NCI-H1930 (cell line): ENCODE results near the gene KAT6B.

Experiments used
- DNase-seq, 2 experiments: peaks; one replicate each; lab custom pipeline; 2025; lab: John Stamatoyannopoulos, UW

KAT6B gene

DNA sequence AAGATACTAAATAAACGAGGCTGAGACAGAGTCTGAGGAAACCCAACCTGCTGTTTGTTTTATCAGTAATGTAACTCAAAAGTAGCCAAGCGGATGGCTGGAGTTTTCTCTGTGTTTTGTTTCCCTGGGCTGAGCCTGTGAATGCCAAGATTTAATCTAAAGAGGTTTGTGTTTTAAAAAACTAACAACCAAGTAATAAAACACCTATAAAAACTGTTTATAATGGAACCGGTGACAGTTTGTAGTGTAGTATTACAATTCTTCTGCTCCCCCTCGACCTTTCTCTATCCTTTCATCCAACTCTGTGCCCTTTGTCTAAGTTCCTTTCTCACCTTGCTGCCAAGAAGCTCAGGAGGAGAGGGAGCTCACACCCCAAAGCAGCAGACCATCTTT, 2.6 kb upstream of the KAT6B start:
- DNase-seq: no peak

DNA sequence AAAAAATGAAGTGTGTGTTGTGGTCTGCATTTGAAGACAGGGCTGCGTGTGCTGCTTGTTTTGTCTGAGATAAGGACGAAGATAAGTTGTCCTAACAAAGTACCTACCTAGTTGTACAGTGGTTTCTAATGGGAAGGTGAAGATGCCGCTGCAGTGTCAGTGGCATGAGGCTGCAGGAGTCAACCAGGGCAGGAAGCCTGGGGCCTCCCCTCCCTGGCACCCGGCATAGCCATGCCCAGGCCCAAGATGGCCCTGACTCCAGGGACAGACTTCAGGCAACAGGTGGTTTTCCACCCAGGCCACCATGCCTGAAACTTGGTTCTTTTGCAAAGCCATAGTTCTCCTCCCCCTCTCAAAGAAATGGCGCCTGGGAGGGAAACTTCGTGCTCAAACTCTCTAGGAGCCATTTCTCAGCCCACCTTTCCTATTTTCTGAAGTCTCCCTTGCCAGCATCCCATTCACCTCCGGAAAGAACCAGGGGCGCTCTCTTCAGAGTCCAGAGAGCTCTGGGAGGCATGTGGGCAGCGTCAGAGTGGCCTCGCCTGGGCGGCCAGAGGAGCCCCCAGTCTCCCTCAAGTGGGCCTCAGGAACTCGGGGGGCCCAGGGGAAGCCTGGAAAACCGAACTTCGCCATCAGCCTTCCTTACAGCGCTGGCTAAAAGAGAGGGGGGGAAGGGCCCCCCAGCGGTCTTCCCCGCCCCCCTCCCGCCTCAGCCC, 2.1 kb upstream of the KAT6B start:
- no peak for DNase-seq

DNA sequence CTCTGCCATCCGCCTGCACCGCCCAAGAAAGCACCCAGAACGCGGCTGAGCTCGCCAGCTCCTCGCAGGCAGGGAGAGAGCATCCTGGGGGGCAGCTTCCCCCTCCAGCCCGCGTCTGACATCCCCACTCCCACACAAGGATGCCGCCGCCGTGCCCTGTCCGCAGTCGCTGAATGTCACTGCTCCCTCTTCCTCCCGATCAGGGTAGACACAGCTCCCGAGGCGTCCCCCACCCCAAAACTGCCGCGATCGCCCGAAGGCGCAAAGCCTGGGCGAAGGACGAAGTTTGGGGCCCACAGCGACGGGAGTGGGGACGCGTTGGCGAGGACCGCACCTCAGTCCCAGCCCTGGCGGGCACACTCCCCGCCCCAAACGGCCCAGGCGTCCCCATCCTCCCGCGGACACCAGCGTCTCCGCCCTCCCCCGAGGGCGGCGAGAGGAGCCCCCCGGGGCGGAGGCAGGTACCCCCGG, 1.5 kb upstream of the KAT6B start:
- no peak for DNase-seq

DNA sequence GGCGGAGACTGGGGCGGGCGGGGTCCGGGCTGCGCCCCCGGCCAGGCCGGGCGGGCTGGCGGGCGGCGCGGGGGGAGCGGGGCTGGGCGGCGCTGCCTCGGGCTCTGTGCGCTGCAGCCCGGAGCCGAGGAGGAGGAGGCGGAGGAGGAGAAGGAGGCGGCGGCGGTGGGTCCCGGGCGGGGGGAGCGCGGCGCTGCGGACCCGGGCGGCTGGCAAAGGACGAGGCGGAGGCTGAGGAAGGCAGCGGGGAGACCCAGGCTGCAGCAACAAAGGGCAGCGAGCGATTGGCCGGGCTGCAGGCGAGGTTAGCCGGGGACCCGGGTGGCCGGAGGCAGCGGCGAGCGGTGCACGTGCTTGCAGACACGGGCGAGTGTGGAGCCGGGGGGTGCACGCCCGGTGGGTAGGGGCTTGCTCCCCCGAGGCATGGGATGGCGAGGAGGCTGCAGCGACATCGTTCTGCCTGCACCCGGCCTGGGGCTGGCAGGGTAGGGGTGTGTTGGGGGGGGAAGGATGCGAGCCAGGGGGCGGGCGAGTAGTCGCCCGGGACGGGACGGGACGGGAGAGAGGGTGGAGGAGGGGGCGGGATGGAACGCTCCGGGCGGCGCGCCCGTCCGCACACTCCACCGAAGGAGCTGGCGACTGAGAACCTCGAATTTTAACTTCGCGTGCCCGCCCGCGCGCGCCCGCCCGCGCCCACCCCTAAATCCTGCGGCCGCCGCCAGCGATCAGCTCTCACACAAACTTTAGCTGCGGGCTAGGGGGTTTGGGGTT, 844 bp upstream of the KAT6B start:
- DNase-seq: peak in 1 of 2 experiments; percentile 28

DNA sequence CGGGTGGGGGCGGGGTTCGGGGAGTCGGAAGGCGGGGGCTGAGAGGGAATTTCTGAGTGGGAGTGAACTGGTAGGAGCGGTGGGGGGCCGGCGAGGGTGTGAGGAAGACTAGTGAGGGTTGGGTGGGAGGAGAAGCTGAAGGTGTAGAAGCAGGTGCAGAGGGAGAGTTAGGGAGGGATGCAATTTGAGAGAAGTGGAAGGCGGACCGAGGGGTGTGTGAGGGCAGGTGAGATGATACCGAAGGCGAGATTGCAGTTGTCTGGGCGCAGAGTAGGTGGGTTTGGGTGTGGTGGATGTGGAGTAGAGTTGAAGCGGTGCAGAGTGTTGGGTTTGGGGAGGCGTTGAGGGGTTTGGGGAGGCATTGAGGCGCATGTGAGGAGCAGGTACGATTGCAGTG, 643 bp downstream of the KAT6B start:
- no peak for DNase-seq

DNA sequence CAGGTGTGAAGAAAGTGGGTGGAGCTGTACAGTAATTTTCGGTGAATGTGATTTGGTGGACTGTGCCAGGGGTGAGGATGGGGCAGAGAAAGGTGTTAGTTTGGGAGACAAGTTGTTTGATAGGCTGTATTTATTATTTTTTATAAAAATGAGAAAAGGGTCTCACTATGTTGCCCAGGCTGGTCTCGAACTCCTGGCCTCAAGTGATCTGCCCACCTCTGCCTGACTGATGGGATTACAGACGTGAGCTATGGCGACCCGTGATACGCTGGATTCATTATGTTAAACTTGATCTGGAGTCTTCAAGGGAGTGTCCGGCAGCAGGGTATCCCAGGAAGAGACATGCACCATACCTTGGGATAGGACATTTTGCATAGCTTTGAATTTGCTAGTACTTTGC, 1.3 kb downstream of the KAT6B start:
- no peak for DNase-seq

DNA sequence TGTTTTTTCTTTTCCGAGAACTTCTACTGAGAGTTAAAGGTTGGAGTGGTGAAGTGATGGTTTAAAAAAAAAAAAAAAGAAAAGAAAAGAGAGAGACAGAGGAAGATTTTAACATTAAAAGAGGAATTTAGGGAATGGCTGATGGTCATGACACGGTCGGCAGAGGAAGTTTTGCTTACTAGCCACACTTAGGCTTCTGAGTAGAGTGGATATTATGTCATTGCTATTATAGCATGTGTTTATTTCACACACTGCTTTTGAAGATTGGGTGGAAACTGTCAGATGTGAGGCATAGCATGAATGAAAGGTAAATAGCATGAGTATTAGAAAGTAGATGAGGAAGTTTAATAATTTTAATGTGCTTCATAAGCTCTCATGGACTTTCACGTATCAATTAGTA, 2.5 kb downstream of the KAT6B start:
- DNase-seq: no peak

DNA sequence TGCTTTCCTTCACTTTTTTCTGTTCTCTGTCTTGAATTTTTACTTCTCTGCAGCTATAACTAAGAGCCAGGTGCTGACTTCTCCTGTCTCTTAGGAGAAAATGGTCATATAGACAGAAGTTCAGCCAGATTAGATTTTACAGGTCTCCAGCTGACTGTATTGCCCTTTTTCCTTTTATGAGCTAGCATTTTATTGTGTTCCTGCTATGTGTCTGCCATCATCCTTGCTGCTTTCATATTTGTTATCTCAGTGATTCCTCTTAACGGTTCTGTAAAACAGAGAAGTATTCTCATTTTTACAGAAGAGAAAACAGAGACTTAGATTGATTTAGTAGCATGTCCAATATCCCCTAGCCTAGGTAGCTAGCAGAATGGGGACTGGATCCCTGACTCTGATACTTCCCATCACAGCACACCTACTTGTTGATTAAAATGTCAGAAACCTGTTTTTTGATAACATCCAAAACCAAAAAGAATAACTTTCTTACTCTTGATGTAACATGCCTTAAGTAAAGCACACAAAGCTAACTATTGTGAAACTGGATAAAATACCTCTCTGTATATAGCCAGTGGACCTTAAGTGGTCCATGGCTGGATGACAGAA, 5.2 kb downstream of the KAT6B start:
- no peak for DNase-seq

DNA sequence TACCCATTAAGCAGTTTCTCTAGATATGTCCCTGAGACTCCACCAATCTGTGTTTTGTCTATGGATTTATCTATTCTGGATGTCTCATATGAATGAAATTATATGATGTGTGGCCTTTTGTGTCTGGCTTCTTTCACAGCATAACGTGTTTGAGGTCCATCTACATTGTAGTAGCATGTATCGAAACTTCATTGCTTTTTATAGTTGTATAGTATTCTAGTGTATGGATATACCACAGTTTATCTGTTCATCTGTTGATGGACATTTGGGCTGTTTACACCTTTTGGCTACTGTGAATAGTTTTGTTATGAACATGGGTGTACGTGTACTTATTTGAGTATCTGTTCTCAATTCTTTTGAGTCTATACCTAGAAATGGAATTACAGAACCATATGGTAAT, 9.6 kb downstream of the KAT6B start:
- no peak for DNase-seq

DNA sequence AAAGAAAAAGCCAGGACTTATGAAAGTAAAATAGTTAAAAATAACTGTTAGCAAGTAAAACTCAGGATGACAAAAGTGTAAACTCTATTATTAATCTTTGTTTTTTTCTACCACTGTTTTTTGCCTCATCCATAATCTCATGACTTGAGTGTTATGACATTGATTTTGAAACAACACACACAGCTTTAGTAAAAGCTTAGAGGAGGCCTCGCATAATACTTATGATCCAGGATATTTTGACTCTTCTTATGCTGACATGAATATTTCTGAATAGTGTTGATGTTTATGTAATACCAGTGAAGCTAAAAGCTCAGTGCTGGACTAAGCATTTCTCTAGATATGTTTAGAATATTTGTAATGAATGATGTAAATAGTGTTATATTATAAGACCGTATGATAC, 10.5 kb downstream of the KAT6B start:
- DNase-seq: no peak

DNA sequence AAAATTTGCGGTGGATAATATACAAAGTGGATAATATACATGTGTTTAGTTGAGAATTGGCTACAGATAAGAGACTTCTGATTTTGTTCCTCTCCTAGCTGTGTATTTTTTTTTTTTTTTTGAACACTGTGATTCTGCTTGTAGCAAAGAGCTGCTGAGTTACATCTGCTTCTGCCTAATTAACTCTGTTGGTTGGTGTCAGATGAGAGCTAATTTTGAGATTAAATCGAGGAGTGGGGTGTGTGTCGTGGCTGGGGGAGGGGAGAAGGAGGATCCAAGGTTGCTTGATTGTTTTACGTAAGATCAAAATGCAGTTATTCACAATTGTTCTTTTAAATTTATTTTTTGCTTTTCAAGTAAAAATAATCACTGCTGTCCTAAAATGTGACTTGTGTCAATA, 11.3 kb downstream of the KAT6B start:
- DNase-seq: no peak

DNA sequence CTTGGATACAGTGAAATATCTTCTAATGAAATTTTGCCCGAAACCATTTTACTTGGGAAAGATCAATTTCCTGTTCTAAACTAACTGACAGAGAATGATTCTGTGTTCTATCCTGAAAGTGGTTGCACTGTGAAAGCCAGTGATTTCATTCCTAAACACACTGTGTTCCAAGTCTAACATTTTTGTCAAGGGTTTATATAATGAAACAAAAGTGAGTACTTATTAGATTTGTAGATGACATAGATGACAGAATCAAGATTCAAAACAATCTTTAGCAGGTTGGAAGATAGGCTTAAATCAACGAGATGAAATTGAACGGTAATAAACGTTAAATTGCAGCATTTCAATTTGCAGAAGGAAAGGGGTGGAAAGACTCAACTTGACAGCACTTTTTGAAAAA, 13.3 kb downstream of the KAT6B start:
- DNase-seq: no peak

DNA sequence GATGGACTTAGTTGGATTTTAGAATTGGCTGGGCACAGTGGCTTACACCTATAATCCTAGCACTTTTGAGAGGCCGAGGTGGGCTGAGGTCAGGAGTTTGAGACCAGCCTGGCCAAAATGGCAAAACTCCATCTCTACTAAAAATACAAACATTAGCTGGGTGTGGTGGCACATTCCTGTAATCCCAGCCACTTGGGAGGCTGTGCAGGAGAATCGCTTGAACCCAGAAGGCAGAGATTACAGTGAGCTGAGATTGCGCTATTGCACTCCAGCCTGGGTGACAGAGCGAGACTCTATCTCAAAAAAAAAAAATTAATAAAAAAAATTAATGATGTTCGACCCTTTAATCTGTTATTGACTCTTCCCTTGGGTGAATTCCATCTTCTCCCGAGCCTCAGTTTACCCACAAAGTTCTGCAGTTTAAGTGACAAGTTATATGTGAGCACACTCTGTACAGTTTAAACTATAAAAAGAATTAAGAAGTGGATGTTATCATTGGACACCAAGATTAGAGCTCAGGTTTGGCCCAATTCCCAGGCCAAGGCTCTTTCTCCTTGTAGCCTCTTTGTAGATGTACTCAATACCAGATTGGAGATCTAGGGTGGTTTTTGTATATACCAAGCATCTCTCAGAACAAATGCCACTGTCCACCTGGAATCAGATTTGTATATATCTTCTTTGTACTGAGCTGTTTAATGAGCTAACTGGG, 15.0 kb downstream of the KAT6B start:
- DNase-seq: no peak

DNA sequence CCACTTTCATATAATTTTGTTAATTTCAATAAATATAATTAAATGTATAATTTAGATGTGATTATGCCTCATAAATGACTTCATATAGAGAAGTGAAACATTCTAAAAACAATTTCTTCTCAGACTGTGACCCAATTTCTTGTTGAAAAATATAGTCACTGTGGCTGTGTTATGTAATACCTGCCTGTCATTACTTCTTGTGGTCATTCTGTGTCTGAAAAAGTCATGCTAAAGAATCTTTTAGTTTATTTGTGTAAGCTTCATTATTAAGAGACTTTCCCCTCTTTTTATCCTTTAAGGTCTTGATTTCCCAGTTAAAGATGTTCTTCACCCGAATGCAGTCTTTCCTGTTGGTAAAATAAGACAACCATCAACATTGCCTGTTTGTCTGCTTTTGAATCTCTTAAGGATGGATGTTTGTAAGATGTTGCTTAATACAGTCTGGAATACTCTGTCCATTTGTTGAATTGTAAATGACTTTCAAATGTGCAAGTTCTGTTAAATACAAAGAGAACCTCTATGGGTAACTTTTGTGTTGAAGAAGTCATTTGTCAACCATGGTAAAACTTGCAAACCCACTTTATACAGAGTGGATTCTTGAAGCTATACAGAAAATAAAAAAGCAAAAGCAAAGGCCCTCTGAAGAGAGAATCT, 16.0 kb downstream of the KAT6B start:
- DNase-seq: no peak

DNA sequence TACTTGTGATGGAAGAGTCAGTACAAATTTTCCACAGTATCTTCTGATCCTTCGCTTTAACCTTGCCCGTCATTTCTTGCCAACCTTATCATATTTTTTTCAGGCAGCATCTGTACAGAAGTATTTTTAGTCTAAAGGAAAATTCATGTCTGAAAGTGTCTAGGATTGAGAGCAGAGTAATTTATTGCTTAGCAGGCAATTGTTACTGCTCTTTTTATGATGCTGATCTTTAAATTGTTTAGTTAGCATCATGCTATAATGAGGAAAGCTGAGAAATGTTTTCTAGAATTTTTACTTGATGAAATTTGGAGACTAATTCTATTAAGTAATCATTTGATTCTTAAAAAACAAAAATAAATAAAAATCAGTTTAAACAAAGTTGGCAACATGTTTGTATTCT, 20.6 kb downstream of the KAT6B start:
- no peak for DNase-seq

DNA sequence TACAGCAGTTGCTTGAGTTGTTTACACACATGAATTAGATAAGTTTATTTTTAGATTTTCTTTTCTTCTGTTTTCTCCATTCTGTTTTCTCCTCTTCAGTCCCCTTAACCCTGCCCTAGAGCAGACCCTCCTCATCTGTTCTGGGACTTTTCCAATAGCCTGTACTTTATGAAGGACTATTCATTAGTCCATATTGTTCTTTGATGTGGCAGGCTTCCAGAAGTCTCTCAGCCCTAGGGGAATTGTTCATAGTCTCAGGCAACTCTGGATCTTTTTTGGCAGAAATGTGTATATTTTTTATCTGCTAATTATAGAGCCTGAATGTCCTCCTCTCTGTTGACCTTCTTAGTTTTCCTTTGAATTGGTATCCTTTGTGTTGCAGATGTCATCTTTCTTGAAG, 25.4 kb downstream of the KAT6B start:
- DNase-seq: no peak

DNA sequence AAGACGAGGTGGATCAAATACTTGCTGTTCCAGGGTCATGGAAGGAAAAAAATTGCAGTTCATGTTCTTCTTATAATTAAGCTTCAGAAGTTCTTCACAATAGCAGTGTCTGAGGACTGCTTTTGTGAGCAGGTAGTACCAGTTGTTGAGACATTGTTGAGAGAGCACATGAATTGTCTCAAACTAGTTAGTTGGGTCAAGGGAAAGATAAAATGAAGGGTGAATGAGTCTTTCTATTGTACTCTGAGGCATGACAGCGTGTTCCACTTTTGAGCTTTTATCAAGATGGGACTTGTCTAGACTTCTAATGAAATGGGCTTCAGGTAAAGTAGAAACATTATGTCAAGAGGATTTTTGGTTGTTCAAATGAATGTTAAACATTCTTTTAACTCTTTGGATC, 26.0 kb downstream of the KAT6B start:
- DNase-seq: no peak

DNA sequence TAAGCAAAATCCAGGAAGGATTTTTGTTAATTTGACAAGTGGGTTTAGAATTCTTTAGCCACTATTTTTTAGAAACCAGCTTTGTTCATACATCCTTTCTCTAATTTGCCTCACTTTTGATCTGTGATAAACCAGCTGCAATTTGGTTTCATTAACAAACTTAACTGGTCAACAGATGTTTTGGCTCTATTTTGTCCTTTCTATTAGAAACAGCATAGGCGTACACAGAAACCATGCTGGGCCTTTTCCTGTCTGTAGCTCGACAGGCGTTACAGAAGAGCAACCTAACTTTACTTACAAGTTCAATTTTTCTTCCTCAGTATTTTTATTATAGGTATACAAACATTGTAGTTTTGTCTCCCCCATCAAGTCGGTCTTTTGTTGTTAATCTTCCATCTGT, 28.2 kb downstream of the KAT6B start:
- DNase-seq: no peak

DNA sequence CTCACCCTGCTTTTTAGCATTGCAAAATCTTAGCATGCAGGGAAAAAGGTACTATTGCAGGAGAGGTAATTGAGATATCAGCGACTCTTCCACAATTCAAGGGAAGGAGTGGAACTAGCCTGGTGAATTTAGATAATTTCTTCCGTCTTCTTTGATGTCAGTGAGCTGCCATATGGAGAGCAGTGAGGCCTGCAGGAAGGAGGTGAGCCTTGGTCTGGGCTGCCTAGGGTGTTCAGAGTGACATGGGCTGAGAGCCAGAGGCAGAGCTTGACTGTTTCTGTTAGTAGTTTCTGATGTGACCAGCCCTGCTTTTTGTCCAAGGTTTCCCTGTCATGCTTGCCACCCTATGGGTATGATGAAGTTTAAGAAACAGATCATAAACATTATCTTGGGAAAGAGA, 28.6 kb downstream of the KAT6B start:
- no peak for DNase-seq

DNA sequence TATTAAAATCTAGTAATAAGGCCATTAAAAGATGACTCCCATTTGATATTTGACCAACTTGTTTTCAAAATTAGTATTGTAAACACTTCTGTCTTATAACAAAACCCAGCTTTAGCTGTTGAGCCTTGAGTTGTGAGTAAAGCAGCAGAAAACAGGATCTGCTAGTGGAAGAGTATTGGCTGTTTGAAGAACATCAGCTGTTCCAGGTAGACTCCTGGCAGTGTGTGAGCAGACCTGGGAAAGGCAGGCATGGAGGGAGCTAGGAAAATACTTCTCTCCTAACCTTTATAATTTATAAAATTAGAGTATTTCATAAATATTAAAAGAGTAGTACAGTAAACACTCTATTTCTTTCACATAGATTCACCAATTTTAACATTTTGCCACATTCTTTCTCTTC, 29.0 kb downstream of the KAT6B start:
- no peak for DNase-seq

DNA sequence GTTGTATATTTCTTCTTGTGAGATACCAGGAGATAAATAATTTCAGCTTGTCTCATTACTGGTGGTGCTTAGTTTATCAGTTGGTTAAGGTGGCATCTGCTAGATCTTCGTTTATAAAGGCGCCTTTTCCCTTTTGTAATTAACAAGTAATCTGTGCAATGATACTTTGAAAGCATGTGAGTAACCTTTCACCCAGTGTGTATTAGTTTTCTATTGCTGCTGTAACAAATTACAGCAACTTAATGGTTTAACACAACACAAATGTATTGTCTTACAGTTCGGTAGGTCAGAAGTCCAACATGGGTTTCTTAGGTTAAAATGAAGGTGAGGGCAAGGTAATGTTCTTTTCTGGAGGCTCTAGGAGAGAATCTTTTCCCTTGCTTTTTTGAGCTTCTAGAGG, 30.5 kb downstream of the KAT6B start:
- DNase-seq: no peak

DNA sequence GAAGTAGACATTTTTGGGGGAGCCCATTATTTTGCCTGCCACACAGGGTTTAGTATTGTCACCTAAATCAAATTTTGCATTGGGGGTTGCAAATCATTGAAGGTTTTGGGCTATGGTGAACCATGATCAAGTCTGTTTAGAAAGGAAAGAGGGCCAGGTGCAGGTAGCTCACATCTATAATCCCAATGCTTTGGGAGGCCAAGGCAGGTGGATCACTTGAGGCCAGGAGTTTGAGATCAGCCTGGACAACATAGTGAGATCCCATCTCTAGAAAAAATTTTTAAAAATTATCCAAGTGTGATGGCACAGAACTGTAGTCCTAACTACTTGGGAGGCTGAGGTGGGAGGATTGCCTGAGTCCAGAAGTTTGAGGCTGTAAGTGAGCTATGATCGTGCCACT, 31.2 kb downstream of the KAT6B start:
- no peak for DNase-seq
